ENCODE results near the gene OSBP. TPM values are rescaled to one million over a fixed set of nuclear protein-coding genes. Genes with fewer than 3 reads are reported as not detected.
"Not testable (repeated sequence)": the region's sequence is repeated elsewhere in the genome, so short reads cannot be mapped to it uniquely, and the experiment has no call there.

OSBP gene
- total and polyA plus RNA-seq, 2 experiments from 2014 or later = 10.7 to 26.4 TPM

GRCh38 chr11:59550842-59551658 is 64.5 kb downstream of the OSBP start:
- no peaks in the 10 kb centered on the region for H3K36me3 ChIP-seq (ENCODE audit: low read depth)

GRCh38 chr11:59550368-59550841 is 65.2 kb downstream of the OSBP start:
- Histone ChIP-seq H3K9ac (peak overlapping the region; percentile 85), H3K9me2 (ENCODE audit: insufficient read depth) (no peaks in the 10 kb centered on the region), H3K27ac (peak overlapping the region; percentile 88), H3K4me1 (ENCODE audit: insufficient read depth) (0 out of 2 replicates have a peak, but pooled peaks cover under 1% of the 10 kb centered on the region), H3K36me3 (ENCODE audit: low read depth) (no peaks in the 10 kb centered on the region), H3K27me3 (replicated peaks; ENCODE audit: insufficient read depth) (no peaks in the 10 kb centered on the region), H3F3A (ENCODE audit: insufficient read depth) (peaks cover 33% of the 10 kb centered on the region), H3K79me2 (ENCODE audit: insufficient read depth) (no peaks in the 10 kb centered on the region), H3K4me3 (peak overlapping the region; percentile 84), H3K9me3 (ENCODE audit: low read depth) (no peaks in the 10 kb centered on the region), H3K4me2 (ENCODE audit: unreplicated experiment) (peak overlapping the region; percentile 92), H2AFZ (peak overlapping the region; percentile 92), H4K20me1 (ENCODE audit: insufficient read depth) (no peaks in the 10 kb centered on the region)
- in situ Hi-C loops (cut with MboI) = no loop called here
- TF ChIP-seq EZH2 (IDR thresholded peaks at IDR 0.05; ENCODE audit: insufficient read depth, poor library complexity, severe bottlenecking) (no peak), EZH2phosphoT487 (IDR thresholded peaks at IDR 0.05; ENCODE audit: insufficient read depth, low read depth) (no peak)
- WGBS, 2 experiments (ENCODE audit: low coverage in 1 of 2, low lambda C conversion rate in 2 of 2, missing lambda C conversion rate in 2 of 2) = 0 to 1% methylated on average over 31 of the region's 31 CpGs
- peak; percentile 95 for DNase-seq

More at GRCh38 chr11:59550842-59551658, 64.5 kb downstream of the OSBP start:
- H3K79me2 ChIP-seq (ENCODE audit: insufficient read depth) = no peaks in the 10 kb centered on the region
- no peaks in the 10 kb centered on the region for H3K27me3 ChIP-seq (replicated peaks; ENCODE audit: insufficient read depth)
- peak overlapping the region; percentile 92 for H2AFZ ChIP-seq
- H3K4me3 ChIP-seq = peak overlapping the region; percentile 84
- H3K27ac ChIP-seq = peak overlapping the region; percentile 88
- peak overlapping the region; percentile 85 for H3K9ac ChIP-seq
- H3K4me2 ChIP-seq (ENCODE audit: unreplicated experiment) = peak overlapping the region; percentile 92
- no peak for TF ChIP-seq EZH2 (IDR thresholded peaks at IDR 0.05; ENCODE audit: insufficient read depth, poor library complexity, severe bottlenecking)
- no peak for TF ChIP-seq EZH2phosphoT487 (IDR thresholded peaks at IDR 0.05; ENCODE audit: insufficient read depth, low read depth)
- peak; percentile 89 for DNase-seq
- 0 to 1% methylated on average over 34 of the region's 34 CpGs for WGBS, 2 experiments (ENCODE audit: low coverage in 1 of 2, low lambda C conversion rate in 2 of 2, missing lambda C conversion rate in 2 of 2)
- H3F3A ChIP-seq (ENCODE audit: insufficient read depth) = peaks cover 40% of the 10 kb centered on the region
- in situ Hi-C loops (cut with MboI) = no loop called here
- H3K9me2 ChIP-seq (ENCODE audit: insufficient read depth) = no peaks in the 10 kb centered on the region
- 0 out of 2 replicates have a peak, but pooled peaks cover 7% of the 10 kb centered on the region for H3K4me1 ChIP-seq (ENCODE audit: insufficient read depth)
- H3K9me3 ChIP-seq (ENCODE audit: low read depth) = no peaks in the 10 kb centered on the region
- no peaks in the 10 kb centered on the region for H4K20me1 ChIP-seq (ENCODE audit: insufficient read depth)

- H3K4me1 ChIP-seq (ENCODE audit: insufficient read depth) = no peaks in the 10 kb centered on the region
- H3K27ac ChIP-seq = no peak overlapping the region
- no peak overlapping the region for H3K9ac ChIP-seq
- no peak for DNase-seq
- H3K9me3 ChIP-seq (ENCODE audit: low read depth) = no peaks in the 10 kb centered on the region
- no peaks in the 10 kb centered on the region for H4K20me1 ChIP-seq (ENCODE audit: insufficient read depth)
- TF ChIP-seq EZH2phosphoT487 (IDR thresholded peaks at IDR 0.05; ENCODE audit: insufficient read depth, low read depth) (no peak), EZH2 (IDR thresholded peaks at IDR 0.05; ENCODE audit: insufficient read depth, poor library complexity, severe bottlenecking) (no peak)
- H3K4me3 ChIP-seq = no peak overlapping the region
- H3K36me3 ChIP-seq (ENCODE audit: low read depth) = no peaks in the 10 kb centered on the region
- no peak overlapping the region for H3K4me2 ChIP-seq (ENCODE audit: unreplicated experiment)
- no peaks in the 10 kb centered on the region for H3K27me3 ChIP-seq (replicated peaks; ENCODE audit: insufficient read depth)
- in situ Hi-C loops (cut with MboI) = no loop called here
- 99% methylated on average over 5 of the region's 5 CpGs for WGBS, 2 experiments (ENCODE audit: low coverage in 1 of 2, low lambda C conversion rate in 2 of 2, missing lambda C conversion rate in 2 of 2)
- no peak overlapping the region for H2AFZ ChIP-seq
- no peaks in the 10 kb centered on the region for H3K9me2 ChIP-seq (ENCODE audit: insufficient read depth)
- no peaks in the 10 kb centered on the region for H3K79me2 ChIP-seq (ENCODE audit: insufficient read depth)
- H3F3A ChIP-seq (ENCODE audit: insufficient read depth) = peaks cover 31% of the 10 kb centered on the region
Observed at GRCh38 chr11:59548309-59548656, 67.3 kb downstream of the OSBP start.

- H3K4me1 ChIP-seq (ENCODE audit: insufficient read depth); H4K20me1 ChIP-seq (ENCODE audit: insufficient read depth); H3K4me3 ChIP-seq; H3K9ac ChIP-seq; DNase-seq; H3K36me3 ChIP-seq (ENCODE audit: low read depth); H3K27ac ChIP-seq; H3K9me3 ChIP-seq (ENCODE audit: low read depth); H3K4me2 ChIP-seq (ENCODE audit: unreplicated experiment); H3K9me2 ChIP-seq (ENCODE audit: insufficient read depth); in situ Hi-C loops (cut with MboI); H3K79me2 ChIP-seq (ENCODE audit: insufficient read depth); H2AFZ ChIP-seq; H3K27me3 ChIP-seq (replicated peaks; ENCODE audit: insufficient read depth): not testable (repeated sequence)
- 78% methylated on average over 5 of the region's 5 CpGs for WGBS, 2 experiments (ENCODE audit: low coverage in 1 of 2, low lambda C conversion rate in 2 of 2, missing lambda C conversion rate in 2 of 2)
- H3F3A ChIP-seq (ENCODE audit: insufficient read depth) = peaks cover 29% of the 10 kb centered on the region
Observed at GRCh38 chr11:59547605-59548308, 67.8 kb downstream of the OSBP start.

Measured in GM23248 (cell line).